GM19455 (cell line): ENCODE data around the gene FAM161A.
"Not testable (repeated sequence)": the region's sequence is repeated elsewhere in the genome, so short reads cannot be mapped to it uniquely, and the experiment has no call there.

Source experiments
- ATAC-seq: cut with Tn5 transposase; IDR thresholded peaks from one replicate; pipeline ENCODE4 v1.9.1; 2021; ENCODE audit not compliant: unreplicated experiment

Gene FAM161A

GRCh38 chr2:61853847-61854563 is at the start of gene FAM161A:
Gene FAM161A (minus strand): TSS chr2:61854060. CDS start chr2:61854041, 19 bp downstream.
- ATAC-seq: peak; percentile 83

GRCh38 chr2:61900281-61900680 is 46.4 kb upstream of the FAM161A start:
- ATAC-seq: no peak

GRCh38 chr2:61898810-61899209 is 45.0 kb upstream of the FAM161A start:
- no peak for ATAC-seq

- peak; percentile 71 for ATAC-seq
These were observed 34.6 kb upstream of the FAM161A start, which contains the start of gene CCT4 for GRCh38 chr2:61888267-61889055. Gene CCT4 (minus strand): TSS chr2:61888656. CDS start chr2:61888507, 149 bp downstream.

GRCh38 chr2:61887717-61888266 is 33.9 kb upstream of the FAM161A start:
- no peak for ATAC-seq

GRCh38 chr2:61885896-61886603 is 32.2 kb upstream of the FAM161A start:
- ATAC-seq: no peak

- ATAC-seq: no peak
These were observed 29.0 kb upstream of the FAM161A start for GRCh38 chr2:61882850-61883249.

- ATAC-seq: not testable (repeated sequence)
These were observed 25.5 kb upstream of the FAM161A start for GRCh38 chr2:61879351-61879750.

- ATAC-seq: no peak
These were observed 24.9 kb upstream of the FAM161A start for GRCh38 chr2:61878761-61879160.

- no peak for ATAC-seq
These were observed 23.8 kb upstream of the FAM161A start for GRCh38 chr2:61877571-61878245.

GRCh38 chr2:61876400-61876799 is 22.5 kb upstream of the FAM161A start:
- ATAC-seq: no peak

GRCh38 chr2:61866482-61867089 is 12.7 kb upstream of the FAM161A start:
- not testable (repeated sequence) for ATAC-seq

GRCh38 chr2:61862085-61862484 is 8.2 kb upstream of the FAM161A start:
- no peak for ATAC-seq

- no peak for ATAC-seq
These were observed 3.4 kb upstream of the FAM161A start for GRCh38 chr2:61857224-61857623.

GRCh38 chr2:61855318-61855613 is 1.4 kb upstream of the FAM161A start:
- no peak for ATAC-seq

- ATAC-seq: peak; percentile 89
These were observed 881 bp upstream of the FAM161A start for GRCh38 chr2:61854564-61855317.

GRCh38 chr2:61853086-61853846 is 594 bp downstream of the FAM161A start:
- peak; percentile 66 for ATAC-seq

GRCh38 chr2:61851270-61851669 is 2.6 kb downstream of the FAM161A start:
- ATAC-seq: not testable (repeated sequence)

GRCh38 chr2:61845320-61845719 is 8.5 kb downstream of the FAM161A start:
- ATAC-seq: no peak
